Pancreas (tissue), 10 donors: ENCODE measurements around the gene SHC3. TPM values are rescaled to one million over a fixed set of nuclear protein-coding genes. Genes with fewer than 3 reads are reported as not detected.

Experiments
- ATAC-seq, 4 donors: fragments of 200-7000 bp; cut with Tn5 transposase; one replicate each; pipeline versions ENCODE4 v1.8.0 to v1.9.1; 2020; ENCODE audit warnings: mild to moderate bottlenecking in 4 of 4, moderate library complexity in 4 of 4
- DNase-seq, 6 donors: peaks; one replicate each; pipeline ENCODE4 v3.0.0-alpha.2; 2020
- FAIRE-seq: peaks from 2 replicates; lab custom pipeline; 2012; peaks lifted over from hg19 to GRCh38; lab: Jason Lieb, UNC
- H3K27ac ChIP-seq, 4 donors: fragments of 200-600 bp; sonication (generic); 1 replicate in 3 of 4; 2 replicates in 1 of 4; pipeline versions ENCODE4 v1.5.0 to v1.8.0; 2020
- H3K27me3 ChIP-seq, 4 donors: fragments of 200-600 bp; one replicate each; pipeline ENCODE4 v1.8.0; 2021
- H3K36me3 ChIP-seq, 3 donors: fragments of 200-600 bp; sonication (generic) in 1 of 3; one replicate each; pipeline versions ENCODE4 v1.5.0 to v1.8.0; 2020 to 2021
- H3K4me1 ChIP-seq, 3 donors: fragments of 200-600 bp; one replicate each; pipeline ENCODE4 v1.8.0; 2021
- H3K4me3 ChIP-seq, 4 donors: fragments of 200-600 bp; sonication (generic) in 2 of 4; one replicate each; pipeline versions ENCODE4 v1.5.0 to v1.8.0; 2020 to 2021
- H3K9me3 ChIP-seq, 4 donors: fragments of 200-600 bp; one replicate each; pipeline ENCODE4 v1.8.0; 2021
- CTCF ChIP-seq, 4 donors: fragments of 200-600 bp; sonication (generic) in 3 of 4; IDR thresholded peaks; one replicate each; pipeline versions ENCODE4 v1.5.0 to v1.8.0; 2021; ENCODE audit warnings: antibody characterized with exemption in 4 of 4
- WGBS, 2 donors: extraction: QIAGEN DNeasy Blood & Tissue Kit; methylation state at CpG; one replicate each; pipeline ENCODE4 v1.1.7; 2013; 5-methylcytosine and 5-hydroxymethylcytosine counted together
- intact Hi-C, 3 donors: fragments of 100-400 bp; cut with DNase I; formaldehyde crosslinking; loops; one replicate each; pipeline versions ENCODE4 v1.11.1 to v1.14.2; 2022
- polyA plus RNA-seq, 2 donors: library from polyadenylated mRNA; stranded (reverse); fragments of 200-250 nt; gene quantifications; one replicate each; pipeline ENCODE4 v1.2.3, GENCODE V29; 2013
- total RNA-seq, 6 donors: library from RNA; stranded (reverse); fragmentation: NEBNext Ultra II Directional in 4 of 6; extraction: Animal tissue kit (Norgen Biotek cat#: 25700) in 4 of 6; gene quantifications; one replicate each; pipeline versions ENCODE4 v1.2.1 to v1.2.4, GENCODE V29; 2021 to 2023
- donor health status: healthy with polysubstance abuse.
- donor health status: DM: no; HTN: no; CAD: no; lungs with moderate emphysema.
- donor health status: DM: no; HTN: no; CAD: no.
- donor health status: control.
- donor health status: control.
- donor health status: Bipolar disorder and iron deficiency.
- donor health status: DM: yes; HTN: yes; CAD: no.
- donor health status: DM: no; HTN: no; CAD: no.
- donor health status: DM: no; HTN: no; CAD: no.
- donor health status: DM: yes; HTN: yes; CAD: no.

SHC3 gene
- total and polyA plus RNA-seq, 8 donors, result 0.19 to 6.3 (median 1.8) TPM

GRCh38 chr9:89051421-89052025 lies 127.1 kb downstream of the SHC3 start:
- no peaks in the 10 kb centered on the region for H3K27me3 ChIP-seq
- H3K4me3 ChIP-seq, result no peak overlapping the region
- no peak overlapping the region for H3K27ac ChIP-seq
- no peak for TF ChIP-seq CTCF (IDR thresholded peaks at IDR 0.05)
- H3K4me1 ChIP-seq, result no peaks in the 10 kb centered on the region
- FAIRE-seq (no peak), DNase-seq (no peak), ATAC-seq (no peak)
- H3K9me3 ChIP-seq, result no peaks in the 10 kb centered on the region
- 86 to 91% methylated on average over 12 of the region's 12 CpGs for whole genome bisulfite sequencing, 2 donors
- intact Hi-C loops, result no loop called here
- H3K36me3 ChIP-seq, result no peaks in the 10 kb centered on the region

- intact Hi-C loops, result no loop called here
- FAIRE-seq, result no peak
These were observed 129.0 kb downstream of the SHC3 start for GRCh38 chr9:89049646-89050045.

DNA sequence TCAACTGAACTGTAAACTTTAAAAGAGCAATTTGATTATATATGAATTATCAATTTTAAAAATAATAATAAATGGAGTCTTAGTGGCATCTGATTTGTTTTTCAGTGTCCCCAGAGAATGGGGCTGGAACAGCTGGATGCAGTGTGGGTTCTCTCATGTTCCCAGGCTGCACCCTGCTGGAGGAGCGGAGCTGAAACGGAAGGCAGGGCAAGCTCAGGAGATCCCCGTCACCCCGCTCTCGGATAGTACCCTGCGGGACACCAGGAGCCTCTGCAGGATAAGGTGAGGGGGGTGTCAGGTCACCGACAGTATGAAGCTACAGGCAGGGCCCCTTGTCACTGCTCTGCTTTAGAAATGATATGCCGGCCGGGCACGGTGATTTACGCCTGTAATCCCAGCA lies 130.0 kb downstream of the SHC3 start:
- Histone ChIP-seq H3K9me3 (no peaks in the 10 kb centered on the region), H3K27ac (no peak overlapping the region), H3K4me3 (no peak overlapping the region), H3K27me3 (no peaks in the 10 kb centered on the region), H3K4me1 (no peaks in the 10 kb centered on the region), H3K36me3 (no peaks in the 10 kb centered on the region)
- ATAC-seq (no peak), FAIRE-seq (no peak), DNase-seq (no peak)
- 86 to 91% methylated on average over 11 of the region's 11 CpGs for WGBS, 2 donors
- intact Hi-C loops, result no loop called here
- TF ChIP-seq CTCF (IDR thresholded peaks at IDR 0.05), result no peak

More at GRCh38 chr9:89049646-89050045, 129.0 kb downstream of the SHC3 start:
- no peak overlapping the region for H3K27ac ChIP-seq
- WGBS, 2 donors, result 86 to 88% methylated on average over 8 of the region's 8 CpGs
- H3K4me3 ChIP-seq, result no peak overlapping the region
- no peak for TF ChIP-seq CTCF (IDR thresholded peaks at IDR 0.05)
- H3K4me1 ChIP-seq, result no peaks in the 10 kb centered on the region
- H3K9me3 ChIP-seq, result no peaks in the 10 kb centered on the region
- ATAC-seq (no peak), DNase-seq (no peak)
- no peaks in the 10 kb centered on the region for H3K36me3 ChIP-seq
- H3K27me3 ChIP-seq, result no peaks in the 10 kb centered on the region

DNA sequence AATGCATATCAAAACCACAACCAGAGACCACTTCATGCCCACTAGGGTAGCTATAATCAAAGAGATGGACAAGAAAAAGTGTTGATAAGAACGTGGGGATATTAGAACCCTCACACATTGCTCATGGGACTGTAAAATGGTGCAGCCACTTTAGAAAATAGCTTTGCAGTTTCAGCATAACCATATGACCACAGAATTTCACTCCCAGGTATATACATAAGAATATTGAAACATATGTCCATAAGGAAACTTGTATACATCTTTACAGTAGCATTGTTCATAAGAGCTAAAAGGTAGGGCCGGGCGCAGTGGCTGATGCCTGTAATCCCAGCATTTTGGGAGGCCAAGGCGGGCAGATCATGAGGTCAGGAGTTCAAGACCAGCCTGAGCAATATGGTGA lies 131.0 kb downstream of the SHC3 start:
- intact Hi-C loops, result no loop called here
- H3K36me3 ChIP-seq, result no peaks in the 10 kb centered on the region
- ATAC-seq (no peak), DNase-seq (no peak), FAIRE-seq (no peak)
- 81% methylated on average over 4 of the region's 4 CpGs for WGBS, 2 donors
- no peaks in the 10 kb centered on the region for H3K9me3 ChIP-seq
- no peak for TF ChIP-seq CTCF (IDR thresholded peaks at IDR 0.05)
- H3K27me3 ChIP-seq, result no peaks in the 10 kb centered on the region
- no peak overlapping the region for H3K4me3 ChIP-seq
- H3K4me1 ChIP-seq, result no peaks in the 10 kb centered on the region
- H3K27ac ChIP-seq, result no peak overlapping the region

GRCh38 chr9:89046832-89047231 lies 131.8 kb downstream of the SHC3 start:
- no peak overlapping the region for H3K27ac ChIP-seq
- 84 to 91% methylated on average over 2 of the region's 2 CpGs for WGBS, 2 donors
- H3K9me3 ChIP-seq, result no peaks in the 10 kb centered on the region
- no peaks in the 10 kb centered on the region for H3K36me3 ChIP-seq
- intact Hi-C loops, result no loop called here
- no peaks in the 10 kb centered on the region for H3K4me1 ChIP-seq
- no peak for TF ChIP-seq CTCF (IDR thresholded peaks at IDR 0.05)
- DNase-seq (no peak), FAIRE-seq (no peak), ATAC-seq (no peak)
- no peak overlapping the region for H3K4me3 ChIP-seq
- no peaks in the 10 kb centered on the region for H3K27me3 ChIP-seq
